ENCODE data around the gene TMEM143.
"Not testable (repeated sequence)": the region's sequence is repeated elsewhere in the genome, so short reads cannot be mapped to it uniquely, and the experiment has no call there.

Gene TMEM143

GRCh38 chr19:48333467-48334384 is 30.0 kb downstream of the TMEM143 start:
- Mint-ChIP-seq H3K9me3 (no peaks in the 10 kb centered on the region), H3K27ac (peak overlapping the region; percentile 98), H3K27me3 (no peaks in the 10 kb centered on the region), H3K4me3 (peak overlapping the region; percentile 80), H3K4me1 (ENCODE audit: low read depth) (peaks cover 52% of the 10 kb centered on the region), H3K36me3 (ENCODE audit: low read depth) (peaks cover 35% of the 10 kb centered on the region)
- DNase-seq, result peak; percentile 94

DNA sequence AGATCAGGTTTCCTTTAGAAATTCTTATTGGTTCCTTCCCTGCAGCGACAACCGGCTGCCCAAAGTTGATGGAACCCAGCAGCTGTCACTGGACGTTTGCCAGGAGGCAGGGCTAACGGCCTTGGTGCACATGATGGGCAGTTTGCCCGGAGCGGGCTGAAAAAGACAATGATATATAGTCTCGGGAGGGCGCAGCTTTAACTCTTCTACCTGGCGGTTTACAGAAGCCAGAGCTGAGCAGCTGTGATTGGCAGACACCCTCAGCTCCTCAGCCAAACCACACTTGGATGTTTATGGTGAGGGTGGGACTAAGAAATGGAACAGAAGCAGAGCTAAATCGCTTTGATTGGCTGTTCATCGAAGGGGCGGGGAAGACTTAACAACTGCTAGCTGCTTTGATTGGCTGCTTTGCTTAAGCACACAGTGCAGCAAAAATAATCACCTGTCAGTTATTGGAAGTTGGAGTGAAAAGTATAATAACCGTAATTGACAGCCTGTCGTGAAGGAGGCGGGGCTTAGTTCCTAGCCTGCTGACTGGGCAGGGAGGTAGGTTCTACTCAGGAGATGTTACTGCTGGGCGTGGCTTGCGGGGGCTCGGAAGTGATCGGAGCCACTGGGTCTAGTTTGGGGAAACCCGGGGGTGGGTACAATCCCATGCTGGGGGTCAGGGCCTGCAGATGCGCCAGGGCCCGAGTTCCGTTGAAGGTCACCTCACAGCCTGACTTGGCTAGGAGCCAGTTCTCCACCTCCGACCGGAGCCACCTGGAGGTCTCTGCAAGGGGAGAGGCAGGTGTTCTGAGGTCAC is 30.9 kb downstream of the TMEM143 start:
- DNase-seq, result peak; percentile 86
- Mint-ChIP-seq H3K4me1 (ENCODE audit: low read depth) (peaks cover 56% of the 10 kb centered on the region), H3K9me3 (no peaks in the 10 kb centered on the region), H3K27me3 (no peaks in the 10 kb centered on the region), H3K27ac (peak overlapping the region; percentile 98), H3K4me3 (peak overlapping the region; percentile 80), H3K36me3 (ENCODE audit: low read depth) (peaks cover 42% of the 10 kb centered on the region)

DNA sequence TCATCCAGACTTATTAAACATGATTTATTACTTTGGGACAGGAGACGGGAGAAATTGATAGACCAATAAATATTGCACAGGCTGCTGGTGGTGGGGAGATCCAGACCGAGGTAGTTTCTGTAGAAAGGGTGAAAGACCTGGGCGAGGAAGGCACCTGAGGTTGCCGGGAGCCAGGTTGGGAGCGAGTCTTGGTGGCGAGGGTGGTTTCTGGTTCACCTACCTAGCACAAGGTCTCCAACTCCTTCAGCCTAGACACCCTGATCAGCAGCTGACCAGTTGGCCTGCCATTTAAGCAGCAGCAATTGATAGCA is 31.4 kb downstream of the TMEM143 start:
- peaks cover 47% of the 10 kb centered on the region for H3K36me3 Mint-ChIP-seq (ENCODE audit: low read depth)
- H3K4me1 Mint-ChIP-seq (ENCODE audit: low read depth), result peaks cover 60% of the 10 kb centered on the region
- peak overlapping the region; percentile 80 for H3K4me3 Mint-ChIP-seq
- H3K27ac Mint-ChIP-seq, result peak overlapping the region; percentile 98
- DNase-seq, result no peak
- H3K27me3 Mint-ChIP-seq, result no peaks in the 10 kb centered on the region
- H3K9me3 Mint-ChIP-seq, result no peaks in the 10 kb centered on the region

DNA sequence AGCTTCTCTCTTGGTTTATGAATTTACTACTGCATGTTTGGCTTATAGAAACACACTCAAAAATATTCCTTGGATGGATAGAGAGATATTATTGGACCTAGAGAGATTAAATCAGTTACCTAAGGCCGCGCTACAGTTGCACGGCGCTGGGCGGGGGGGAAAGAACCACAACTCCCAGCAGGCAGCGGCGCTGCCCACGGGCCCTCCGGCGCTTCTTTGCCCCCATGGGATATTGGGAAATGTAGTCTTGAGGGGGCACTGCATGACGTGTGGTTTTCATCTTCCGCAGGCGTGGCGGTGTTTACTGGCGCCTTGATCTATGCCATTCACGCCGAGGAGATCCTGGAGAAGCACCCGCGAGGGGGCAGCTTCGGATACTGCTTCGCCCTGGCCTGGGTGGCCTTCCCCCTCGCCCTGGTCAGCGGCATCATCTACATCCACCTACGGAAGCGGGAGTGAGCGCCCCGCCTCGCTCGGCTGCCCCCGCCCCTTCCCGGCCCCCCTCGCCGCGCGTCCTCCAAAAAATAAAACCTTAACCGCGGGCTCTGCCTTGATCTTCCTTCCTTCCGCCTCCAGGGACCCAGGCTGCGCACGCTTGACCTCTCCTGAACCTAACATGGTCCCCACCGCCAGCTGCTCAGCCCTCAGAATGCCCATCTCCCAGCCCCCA is 33.6 kb downstream of the TMEM143 start:
- Mint-ChIP-seq H3K4me1 (ENCODE audit: low read depth) (peaks cover 75% of the 10 kb centered on the region), H3K27me3 (no peaks in the 10 kb centered on the region), H3K27ac (peak overlapping the region; percentile 90), H3K9me3 (no peaks in the 10 kb centered on the region), H3K4me3 (peak overlapping the region; percentile 76), H3K36me3 (ENCODE audit: low read depth) (peaks cover 66% of the 10 kb centered on the region)
- DNase-seq, result peak; percentile 84

DNA sequence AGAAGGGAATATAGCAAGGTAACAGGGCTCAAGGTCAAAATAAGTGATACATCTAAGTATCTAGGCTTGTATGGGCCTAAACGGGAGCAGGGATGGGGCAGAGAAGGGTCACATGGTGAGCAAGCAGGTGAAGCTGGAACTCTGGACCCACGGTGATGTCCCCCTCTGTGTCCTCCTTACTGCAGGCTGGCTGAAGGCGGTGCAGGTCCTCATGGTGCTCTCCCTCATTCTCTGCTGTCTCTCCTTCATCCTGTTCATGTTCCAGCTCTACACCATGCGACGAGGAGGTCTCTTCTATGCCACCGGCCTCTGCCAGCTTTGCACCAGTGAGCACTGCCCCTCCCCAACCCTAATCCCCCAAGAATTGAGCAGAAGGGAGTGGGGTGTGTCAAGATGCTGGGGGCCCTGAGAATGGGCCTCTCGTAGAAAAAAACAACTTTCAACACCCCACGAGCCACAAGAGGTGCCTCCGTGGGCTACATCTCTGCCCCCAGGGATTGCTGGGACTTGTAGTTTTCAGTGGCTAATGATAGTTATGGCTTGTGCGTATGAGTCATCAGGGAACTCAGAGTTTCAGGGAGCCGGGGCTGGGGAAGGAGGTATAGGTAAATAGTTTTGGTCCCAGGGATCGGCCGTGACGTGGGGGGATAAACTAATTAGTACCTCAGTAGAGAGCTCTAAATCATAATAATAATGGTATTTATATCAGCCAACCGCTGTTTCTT is 34.4 kb downstream of the TMEM143 start:
- Mint-ChIP-seq H3K9me3 (no peaks in the 10 kb centered on the region), H3K4me1 (ENCODE audit: low read depth) (peaks cover 75% of the 10 kb centered on the region), H3K4me3 (peak overlapping the region; percentile 76), H3K27me3 (no peaks in the 10 kb centered on the region), H3K27ac (peak overlapping the region; percentile 90), H3K36me3 (ENCODE audit: low read depth) (peaks cover 66% of the 10 kb centered on the region)
- DNase-seq, result peak; percentile 58

- Mint-ChIP-seq H3K36me3 (ENCODE audit: low read depth) (peaks cover 50% of the 10 kb centered on the region), H3K9me3 (no peaks in the 10 kb centered on the region)
These were observed 38.4 kb downstream of the TMEM143 start, which contains the start of gene EMP3 for GRCh38 chr19:48325265-48325910. EMP3 (plus strand) TSS chr19:48325552; CDS start chr19:48326845, 1,293 bp downstream.

DNA sequence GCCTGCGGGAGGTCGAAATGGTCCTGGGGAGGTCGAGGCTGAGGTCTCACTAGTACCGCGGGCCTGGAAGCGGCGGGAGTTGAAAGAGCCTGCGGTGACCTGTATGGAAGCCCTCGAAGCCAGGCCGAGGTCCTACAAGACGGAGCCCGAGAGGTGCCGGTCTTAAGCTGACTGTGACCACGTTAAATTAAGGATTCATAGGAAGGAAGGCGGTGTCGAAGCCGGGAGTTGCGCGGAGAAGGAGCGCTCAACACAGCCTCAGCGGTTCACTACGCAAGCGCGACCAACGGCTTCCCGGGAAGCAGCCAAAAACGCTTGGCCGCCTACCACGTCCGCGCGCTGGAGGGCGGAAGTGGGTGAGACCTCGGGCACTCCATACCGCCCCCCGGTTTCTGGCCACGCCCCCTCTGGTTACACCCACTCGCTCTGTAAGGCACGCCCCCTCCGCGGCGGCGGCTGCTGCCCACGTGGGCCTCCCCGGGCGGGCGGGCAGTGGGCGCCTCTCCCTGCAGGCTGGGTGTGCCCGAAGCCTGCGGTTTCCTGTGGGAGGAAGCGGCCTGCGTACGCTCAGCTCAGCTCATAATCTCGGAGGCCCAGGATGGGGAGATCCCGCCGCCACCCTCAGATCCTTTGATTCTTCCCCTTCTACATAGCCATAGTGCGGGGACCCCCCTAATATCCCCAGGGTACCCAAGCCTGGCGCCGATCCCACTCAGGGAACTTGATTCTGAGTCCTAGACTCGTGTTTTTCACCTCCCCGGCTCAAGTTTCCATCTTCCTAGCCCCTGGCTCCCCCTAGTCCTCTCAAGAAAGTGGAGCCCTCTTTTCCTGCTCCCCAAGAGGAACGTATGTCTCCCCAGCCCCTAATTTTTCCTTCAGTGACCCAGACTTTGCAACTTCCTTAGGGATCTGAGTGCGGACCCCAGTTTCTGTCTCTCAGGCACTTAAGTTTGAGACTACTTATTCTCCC is 41.8 kb downstream of the TMEM143 start:
- peaks cover 58% of the 10 kb centered on the region for H3K4me1 Mint-ChIP-seq (ENCODE audit: low read depth)
- H3K27ac Mint-ChIP-seq, result peak overlapping the region; percentile 100
- no peaks in the 10 kb centered on the region for H3K9me3 Mint-ChIP-seq
- H3K4me3 Mint-ChIP-seq, result peak overlapping the region; percentile 88
- no peaks in the 10 kb centered on the region for H3K27me3 Mint-ChIP-seq
- DNase-seq, result peak; percentile 98
- H3K36me3 Mint-ChIP-seq (ENCODE audit: low read depth), result peaks cover 17% of the 10 kb centered on the region

More at GRCh38 chr19:48325265-48325910, 38.4 kb downstream of the TMEM143 start, which contains the start of gene EMP3:
- Mint-ChIP-seq H3K27ac (peak within 1 kb of the TSS; percentile 98), H3K27me3 (no peaks in the 10 kb centered on the region), H3K4me3 (peak within 1 kb of the TSS; percentile 92), H3K4me1 (ENCODE audit: low read depth) (peaks cover 81% of the 10 kb centered on the region)
- DNase-seq, result peak; percentile 85

DNA sequence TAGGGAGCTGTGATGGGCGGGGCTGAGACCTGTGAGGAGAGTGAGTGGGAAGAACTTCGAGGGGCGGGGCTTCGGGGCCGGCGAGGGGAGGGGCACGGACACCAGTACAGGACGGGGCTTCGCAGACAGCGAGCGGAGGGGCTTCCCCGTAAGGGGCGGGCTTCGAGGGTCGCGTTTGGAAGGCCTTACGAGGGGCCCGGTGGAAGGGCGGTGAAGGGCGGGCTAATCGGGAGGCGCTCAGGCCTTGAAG is 42.4 kb downstream of the TMEM143 start:
- peak overlapping the region; percentile 88 for H3K4me3 Mint-ChIP-seq
- peak overlapping the region; percentile 100 for H3K27ac Mint-ChIP-seq
- H3K9me3 Mint-ChIP-seq, result no peaks in the 10 kb centered on the region
- peaks cover 54% of the 10 kb centered on the region for H3K4me1 Mint-ChIP-seq (ENCODE audit: low read depth)
- H3K27me3 Mint-ChIP-seq, result no peaks in the 10 kb centered on the region
- peak; percentile 94 for DNase-seq
- peaks cover 12% of the 10 kb centered on the region for H3K36me3 Mint-ChIP-seq (ENCODE audit: low read depth)

DNA sequence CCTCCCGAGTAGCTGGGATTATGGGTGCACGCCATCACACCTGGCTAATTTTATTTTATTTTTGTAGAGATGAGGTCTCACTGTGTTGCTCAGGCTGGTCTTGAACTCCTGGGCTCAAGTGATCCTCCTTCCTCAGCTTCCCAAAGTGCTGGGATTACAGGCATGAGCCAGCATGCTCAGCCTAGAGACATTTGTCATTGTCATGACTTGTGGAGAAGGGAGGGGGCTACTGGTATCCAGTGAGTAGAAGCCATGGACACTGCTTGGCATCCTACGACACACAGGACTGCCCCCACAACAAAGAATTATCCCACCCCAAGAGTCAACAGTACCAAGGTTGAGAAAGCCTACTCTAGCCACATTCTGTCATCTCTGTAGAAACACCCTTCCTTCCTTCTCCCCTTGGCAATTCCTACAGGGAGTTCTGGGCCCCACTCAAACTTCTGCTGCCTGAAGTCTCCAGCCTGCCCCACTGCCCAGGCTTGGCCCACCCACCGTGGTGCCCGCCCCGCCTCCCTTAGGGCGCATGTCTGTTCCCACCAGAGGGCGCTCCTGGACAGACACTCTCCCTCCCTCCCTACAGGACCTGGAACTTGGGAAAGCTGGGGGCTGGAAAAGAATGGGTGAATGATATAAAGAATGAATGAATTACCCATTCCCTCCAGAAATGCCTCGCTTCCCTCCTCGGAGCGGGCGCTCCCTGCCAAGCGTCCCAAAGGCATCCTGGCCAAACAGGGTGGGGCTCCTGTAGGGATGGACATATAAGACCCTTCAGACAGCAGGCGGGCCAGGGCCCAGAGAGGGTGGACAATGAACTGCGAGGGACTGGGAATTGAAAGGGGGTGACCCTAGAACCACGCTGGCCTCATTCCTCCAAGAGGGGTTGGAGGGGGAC is 43.8 kb downstream of the TMEM143 start:
- no peaks in the 10 kb centered on the region for H3K27me3 Mint-ChIP-seq
- peaks cover 45% of the 10 kb centered on the region for H3K4me1 Mint-ChIP-seq (ENCODE audit: low read depth)
- H3K4me3 Mint-ChIP-seq, result no peak overlapping the region
- peaks cover 2% of the 10 kb centered on the region for H3K36me3 Mint-ChIP-seq (ENCODE audit: low read depth)
- H3K27ac Mint-ChIP-seq, result peak overlapping the region; percentile 100
- DNase-seq, result peak; percentile 85
- H3K9me3 Mint-ChIP-seq, result no peaks in the 10 kb centered on the region

- H3K36me3 Mint-ChIP-seq (ENCODE audit: low read depth), result peaks cover 2% of the 10 kb centered on the region
- no peak for DNase-seq
- H3K27ac Mint-ChIP-seq, result no peak overlapping the region
- H3K27me3 Mint-ChIP-seq, result no peaks in the 10 kb centered on the region
- H3K4me3 Mint-ChIP-seq, result no peak overlapping the region
- H3K9me3 Mint-ChIP-seq, result no peaks in the 10 kb centered on the region
- peaks cover 33% of the 10 kb centered on the region for H3K4me1 Mint-ChIP-seq (ENCODE audit: low read depth)
These were observed 45.3 kb downstream of the TMEM143 start for GRCh38 chr19:48318286-48318987.

GRCh38 chr19:48317708-48317960 is 46.1 kb downstream of the TMEM143 start:
- H3K4me3 Mint-ChIP-seq; H3K27me3 Mint-ChIP-seq; H3K9me3 Mint-ChIP-seq; DNase-seq; H3K27ac Mint-ChIP-seq; H3K36me3 Mint-ChIP-seq (ENCODE audit: low read depth): not testable (repeated sequence)
- peaks cover 27% of the 10 kb centered on the region for H3K4me1 Mint-ChIP-seq (ENCODE audit: low read depth)

GRCh38 chr19:48315712-48316111 is 48.0 kb downstream of the TMEM143 start:
- peaks cover 10% of the 10 kb centered on the region for H3K4me1 Mint-ChIP-seq (ENCODE audit: low read depth)
- no peak overlapping the region for H3K27ac Mint-ChIP-seq
- no peaks in the 10 kb centered on the region for H3K27me3 Mint-ChIP-seq
- H3K36me3 Mint-ChIP-seq (ENCODE audit: low read depth), result no peaks in the 10 kb centered on the region
- no peak overlapping the region for H3K4me3 Mint-ChIP-seq
- DNase-seq, result no peak
- H3K9me3 Mint-ChIP-seq, result no peaks in the 10 kb centered on the region
